SK-N-SH treated with all-trans-retinoic acid at 6 μM for 48 hours (cell line): ENCODE data around the gene URB2.

ENCODE experiments used
- ESRRG ChIP-seq: fragments of 250-450 bp; sonication (Bioruptor Pico); IDR thresholded peaks from 2 replicates; pipeline ENCODE4 v1.6.1; 2021; ENCODE audit warnings: mild to moderate bottlenecking
- ISL1 ChIP-seq: fragments of 250-450 bp; sonication (Bioruptor Pico); IDR thresholded peaks from 2 replicates; pipeline ENCODE4 v2.1.2; 2022; ENCODE audit warnings: mild to moderate bottlenecking, moderate library complexity
- PPARA ChIP-seq: fragments of 250-450 bp; sonication (Bioruptor Pico); IDR thresholded peaks from 2 replicates; pipeline ENCODE4 v1.5.0; 2020; ENCODE audit warnings: mild to moderate bottlenecking, borderline replicate concordance
- TOX ChIP-seq: fragments of 250-450 bp; sonication (Bioruptor Pico); IDR thresholded peaks from 2 replicates; pipeline ENCODE4 v1.8.0; 2021; ENCODE audit warnings: mild to moderate bottlenecking, moderate library complexity, borderline replicate concordance
- ZC3H10 ChIP-seq: fragments of 250-450 bp; sonication (Bioruptor Pico); IDR thresholded peaks from 2 replicates; pipeline ENCODE4 v1.5.1; 2021; ENCODE audit warnings: mild to moderate bottlenecking, moderate library complexity
- ZNF8 ChIP-seq: fragments of 450-650 bp; formaldehyde crosslinking; IDR thresholded peaks from 2 replicates; pipeline ENCODE4 v1.5.0; 2020; ENCODE audit warnings: mild to moderate bottlenecking, moderate library complexity
- TF ChIP-seq, protein P1 (sequence below): fragments of 250-450 bp; sonication (Bioruptor Pico); IDR thresholded peaks from 2 replicates; pipeline ENCODE4 v1.8.0; 2020; ENCODE audit warnings: mild to moderate bottlenecking, moderate library complexity, borderline replicate concordance

DNA sequence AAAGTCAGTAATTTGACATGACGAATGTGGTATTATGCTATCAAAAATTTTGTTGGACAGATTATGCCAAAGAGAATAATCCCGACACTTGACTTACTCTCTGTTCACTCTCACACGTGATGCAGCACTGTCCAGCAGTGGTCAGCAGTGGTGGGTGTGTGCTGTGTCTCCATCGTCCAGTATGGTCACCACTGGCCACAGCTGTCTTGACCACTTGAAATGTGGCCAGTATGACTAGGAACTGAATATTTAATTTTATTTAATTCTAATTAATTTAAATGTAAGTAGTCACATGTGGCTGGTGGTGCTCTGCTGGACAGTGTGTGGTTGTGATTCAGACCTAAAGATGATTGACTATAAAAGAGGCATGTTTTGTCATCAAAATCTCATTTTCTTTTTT, 24.0 kb downstream of the URB2 start:
- TF ChIP-seq ZNF8 (CRISPR knock-in tag) = no peak
- no peak for TF ChIP-seq PPARA (CRISPR knock-in tag)
- no peak for TF ChIP-seq ISL1
- no peak for TF ChIP-seq TOX
- TF ChIP-seq, protein P1, sequence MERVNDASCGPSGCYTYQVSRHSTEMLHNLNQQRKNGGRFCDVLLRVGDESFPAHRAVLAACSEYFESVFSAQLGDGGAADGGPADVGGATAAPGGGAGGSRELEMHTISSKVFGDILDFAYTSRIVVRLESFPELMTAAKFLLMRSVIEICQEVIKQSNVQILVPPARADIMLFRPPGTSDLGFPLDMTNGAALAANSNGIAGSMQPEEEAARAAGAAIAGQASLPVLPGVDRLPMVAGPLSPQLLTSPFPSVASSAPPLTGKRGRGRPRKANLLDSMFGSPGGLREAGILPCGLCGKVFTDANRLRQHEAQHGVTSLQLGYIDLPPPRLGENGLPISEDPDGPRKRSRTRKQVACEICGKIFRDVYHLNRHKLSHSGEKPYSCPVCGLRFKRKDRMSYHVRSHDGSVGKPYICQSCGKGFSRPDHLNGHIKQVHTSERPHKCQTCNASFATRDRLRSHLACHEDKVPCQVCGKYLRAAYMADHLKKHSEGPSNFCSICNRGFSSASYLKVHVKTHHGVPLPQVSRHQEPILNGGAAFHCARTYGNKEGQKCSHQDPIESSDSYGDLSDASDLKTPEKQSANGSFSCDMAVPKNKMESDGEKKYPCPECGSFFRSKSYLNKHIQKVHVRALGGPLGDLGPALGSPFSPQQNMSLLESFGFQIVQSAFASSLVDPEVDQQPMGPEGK (CRISPR knock-in tag) = no peak
- no peak for TF ChIP-seq ZC3H10 (CRISPR knock-in tag)
- no peak for TF ChIP-seq ESRRG (CRISPR knock-in tag)
